KOPT-K1 (cell line): ENCODE measurements around the gene TBC1D19.

ENCODE experiments used
- H3K27ac ChIP-seq: fragments of 200-600 bp; sonication (generic); 2 replicates; pipeline ENCODE4 v1.5.1; 2016; ENCODE audit warnings: antibody characterized with exemption, mild to moderate bottlenecking, low read depth, low read length; ENCODE audit not compliant: poor library complexity, severe bottlenecking
- H3K36me3 ChIP-seq: fragments of 200-600 bp; sonication (generic); 2 replicates; pipeline ENCODE4 v1.5.1; 2017; ENCODE audit warnings: antibody characterized with exemption, mild to moderate bottlenecking, low read length, moderate library complexity; ENCODE audit not compliant: insufficient read depth
- H3K9me3 ChIP-seq: fragments of 200-600 bp; sonication (generic); 2 replicates; pipeline ENCODE4 v1.5.1; 2017; ENCODE audit warnings: antibody characterized with exemption, low read length, mild to moderate bottlenecking; ENCODE audit not compliant: insufficient read depth, poor library complexity, severe bottlenecking

Gene TBC1D19

GRCh38 chr4:26753617-26754016 lies 169.7 kb downstream of the TBC1D19 start:
- no peak overlapping the region for H3K27ac ChIP-seq
- no peaks in the 10 kb centered on the region for H3K36me3 ChIP-seq
- no peaks in the 10 kb centered on the region for H3K9me3 ChIP-seq

GRCh38 chr4:26757751-26758150 lies 173.9 kb downstream of the TBC1D19 start:
- no peaks in the 10 kb centered on the region for H3K36me3 ChIP-seq
- H3K27ac ChIP-seq: no peak overlapping the region
- no peaks in the 10 kb centered on the region for H3K9me3 ChIP-seq

- H3K9me3 ChIP-seq: no peaks in the 10 kb centered on the region
- no peaks in the 10 kb centered on the region for H3K36me3 ChIP-seq
- no peak overlapping the region for H3K27ac ChIP-seq
Measured at GRCh38 chr4:26758899-26759298, 175.0 kb downstream of the TBC1D19 start.

- H3K36me3 ChIP-seq: no peaks in the 10 kb centered on the region
- no peaks in the 10 kb centered on the region for H3K9me3 ChIP-seq
- H3K27ac ChIP-seq: no peak overlapping the region
Measured at GRCh38 chr4:26762650-26763049, 178.8 kb downstream of the TBC1D19 start.

GRCh38 chr4:26763063-26763462 lies 179.2 kb downstream of the TBC1D19 start:
- H3K9me3 ChIP-seq: no peaks in the 10 kb centered on the region
- no peaks in the 10 kb centered on the region for H3K36me3 ChIP-seq
- no peak overlapping the region for H3K27ac ChIP-seq

- H3K27ac ChIP-seq: no peak overlapping the region
- H3K9me3 ChIP-seq: no peaks in the 10 kb centered on the region
- no peaks in the 10 kb centered on the region for H3K36me3 ChIP-seq
Measured at GRCh38 chr4:26763648-26764047, 179.8 kb downstream of the TBC1D19 start.

- no peak overlapping the region for H3K27ac ChIP-seq
- H3K9me3 ChIP-seq: no peaks in the 10 kb centered on the region
- H3K36me3 ChIP-seq: no peaks in the 10 kb centered on the region
Measured at GRCh38 chr4:26764231-26764630, 180.3 kb downstream of the TBC1D19 start.

- no peak overlapping the region for H3K27ac ChIP-seq
- H3K36me3 ChIP-seq: no peaks in the 10 kb centered on the region
- H3K9me3 ChIP-seq: no peaks in the 10 kb centered on the region
Measured at GRCh38 chr4:26765515-26765914, 181.6 kb downstream of the TBC1D19 start.

GRCh38 chr4:26766141-26766540 lies 182.3 kb downstream of the TBC1D19 start:
- Histone ChIP-seq H3K36me3 (no peaks in the 10 kb centered on the region), H3K9me3 (no peaks in the 10 kb centered on the region), H3K27ac (no peak overlapping the region)

GRCh38 chr4:26772096-26772873 lies 188.4 kb downstream of the TBC1D19 start:
- Histone ChIP-seq H3K27ac (no peak overlapping the region), H3K36me3 (no peaks in the 10 kb centered on the region), H3K9me3 (peaks cover 12% of the 10 kb centered on the region)

- Histone ChIP-seq H3K9me3 (peaks cover 6% of the 10 kb centered on the region), H3K27ac (no peak overlapping the region), H3K36me3 (no peaks in the 10 kb centered on the region)
Measured at GRCh38 chr4:26779224-26779623, 195.3 kb downstream of the TBC1D19 start.

- Histone ChIP-seq H3K9me3 (peaks cover 4% of the 10 kb centered on the region), H3K27ac (no peak overlapping the region), H3K36me3 (no peaks in the 10 kb centered on the region)
Measured at GRCh38 chr4:26779674-26780073, 195.8 kb downstream of the TBC1D19 start.

- Histone ChIP-seq H3K9me3 (no peaks in the 10 kb centered on the region), H3K27ac (no peak overlapping the region), H3K36me3 (no peaks in the 10 kb centered on the region)
Measured at GRCh38 chr4:26780539-26780938, 196.7 kb downstream of the TBC1D19 start.

GRCh38 chr4:26782168-26782829 lies 198.4 kb downstream of the TBC1D19 start:
- H3K36me3 ChIP-seq: no peaks in the 10 kb centered on the region
- no peaks in the 10 kb centered on the region for H3K9me3 ChIP-seq
- no peak overlapping the region for H3K27ac ChIP-seq

GRCh38 chr4:26782830-26783202 lies 198.9 kb downstream of the TBC1D19 start:
- H3K27ac ChIP-seq: no peak overlapping the region
- no peaks in the 10 kb centered on the region for H3K9me3 ChIP-seq
- H3K36me3 ChIP-seq: no peaks in the 10 kb centered on the region
